Measurements from ENCODE around the gene PAWR. TPM values are rescaled to one million over a fixed set of nuclear protein-coding genes. Genes with fewer than 3 reads are reported as not detected.

The PAWR gene
- total and polyA plus RNA-seq, 9 of the 15 experiments (the other 6 are each of a cell fraction or from before 2014, with no cell fraction given) = 0.82 TPM; not detected in 8

DNA sequence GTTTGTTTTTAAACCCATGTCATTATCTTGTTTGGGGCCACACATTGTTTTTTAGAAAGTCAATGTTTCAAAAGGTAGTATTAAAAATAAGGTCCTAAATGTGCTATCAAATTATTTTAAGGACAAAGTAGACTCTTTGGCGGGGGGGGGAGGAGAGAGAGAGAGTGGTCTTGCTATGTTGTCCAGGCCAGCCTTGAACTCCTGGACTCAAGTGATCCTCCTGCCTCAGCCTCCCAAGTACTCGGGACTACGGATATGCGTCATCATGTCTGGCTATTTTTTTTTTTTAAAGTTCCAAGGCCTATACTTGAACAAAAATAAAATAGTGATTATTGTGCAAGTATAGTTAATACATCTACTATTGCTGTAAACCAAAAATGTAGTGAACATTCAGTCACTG, 26.2 kb downstream of the PAWR start (continued):
- TF ChIP-seq, protein P1, sequence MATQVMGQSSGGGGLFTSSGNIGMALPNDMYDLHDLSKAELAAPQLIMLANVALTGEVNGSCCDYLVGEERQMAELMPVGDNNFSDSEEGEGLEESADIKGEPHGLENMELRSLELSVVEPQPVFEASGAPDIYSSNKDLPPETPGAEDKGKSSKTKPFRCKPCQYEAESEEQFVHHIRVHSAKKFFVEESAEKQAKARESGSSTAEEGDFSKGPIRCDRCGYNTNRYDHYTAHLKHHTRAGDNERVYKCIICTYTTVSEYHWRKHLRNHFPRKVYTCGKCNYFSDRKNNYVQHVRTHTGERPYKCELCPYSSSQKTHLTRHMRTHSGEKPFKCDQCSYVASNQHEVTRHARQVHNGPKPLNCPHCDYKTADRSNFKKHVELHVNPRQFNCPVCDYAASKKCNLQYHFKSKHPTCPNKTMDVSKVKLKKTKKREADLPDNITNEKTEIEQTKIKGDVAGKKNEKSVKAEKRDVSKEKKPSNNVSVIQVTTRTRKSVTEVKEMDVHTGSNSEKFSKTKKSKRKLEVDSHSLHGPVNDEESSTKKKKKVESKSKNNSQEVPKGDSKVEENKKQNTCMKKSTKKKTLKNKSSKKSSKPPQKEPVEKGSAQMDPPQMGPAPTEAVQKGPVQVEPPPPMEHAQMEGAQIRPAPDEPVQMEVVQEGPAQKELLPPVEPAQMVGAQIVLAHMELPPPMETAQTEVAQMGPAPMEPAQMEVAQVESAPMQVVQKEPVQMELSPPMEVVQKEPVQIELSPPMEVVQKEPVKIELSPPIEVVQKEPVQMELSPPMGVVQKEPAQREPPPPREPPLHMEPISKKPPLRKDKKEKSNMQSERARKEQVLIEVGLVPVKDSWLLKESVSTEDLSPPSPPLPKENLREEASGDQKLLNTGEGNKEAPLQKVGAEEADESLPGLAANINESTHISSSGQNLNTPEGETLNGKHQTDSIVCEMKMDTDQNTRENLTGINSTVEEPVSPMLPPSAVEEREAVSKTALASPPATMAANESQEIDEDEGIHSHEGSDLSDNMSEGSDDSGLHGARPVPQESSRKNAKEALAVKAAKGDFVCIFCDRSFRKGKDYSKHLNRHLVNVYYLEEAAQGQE (IDR thresholded peaks at IDR 0.05; ENCODE audit: borderline replicate concordance) = no peak
- TF ChIP-seq, protein P1 (CRISPR knock-in tag; IDR thresholded peaks at IDR 0.05; ENCODE audit: low read depth) = no peak
- no peak for TF ChIP-seq MEF2D (tag; conservative IDR thresholded peaks at IDR 0.05; ENCODE audit: low read depth)
- TF ChIP-seq RUNX1 (IDR thresholded peaks at IDR 0.05; ENCODE audit: low read depth) = no peak
- TF ChIP-seq, protein P2, sequence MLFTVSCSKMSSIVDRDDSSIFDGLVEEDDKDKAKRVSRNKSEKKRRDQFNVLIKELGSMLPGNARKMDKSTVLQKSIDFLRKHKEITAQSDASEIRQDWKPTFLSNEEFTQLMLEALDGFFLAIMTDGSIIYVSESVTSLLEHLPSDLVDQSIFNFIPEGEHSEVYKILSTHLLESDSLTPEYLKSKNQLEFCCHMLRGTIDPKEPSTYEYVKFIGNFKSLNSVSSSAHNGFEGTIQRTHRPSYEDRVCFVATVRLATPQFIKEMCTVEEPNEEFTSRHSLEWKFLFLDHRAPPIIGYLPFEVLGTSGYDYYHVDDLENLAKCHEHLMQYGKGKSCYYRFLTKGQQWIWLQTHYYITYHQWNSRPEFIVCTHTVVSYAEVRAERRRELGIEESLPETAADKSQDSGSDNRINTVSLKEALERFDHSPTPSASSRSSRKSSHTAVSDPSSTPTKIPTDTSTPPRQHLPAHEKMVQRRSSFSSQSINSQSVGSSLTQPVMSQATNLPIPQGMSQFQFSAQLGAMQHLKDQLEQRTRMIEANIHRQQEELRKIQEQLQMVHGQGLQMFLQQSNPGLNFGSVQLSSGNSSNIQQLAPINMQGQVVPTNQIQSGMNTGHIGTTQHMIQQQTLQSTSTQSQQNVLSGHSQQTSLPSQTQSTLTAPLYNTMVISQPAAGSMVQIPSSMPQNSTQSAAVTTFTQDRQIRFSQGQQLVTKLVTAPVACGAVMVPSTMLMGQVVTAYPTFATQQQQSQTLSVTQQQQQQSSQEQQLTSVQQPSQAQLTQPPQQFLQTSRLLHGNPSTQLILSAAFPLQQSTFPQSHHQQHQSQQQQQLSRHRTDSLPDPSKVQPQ (CRISPR knock-in tag; IDR thresholded peaks at IDR 0.05; ENCODE audit: borderline replicate concordance) = no peak

All from K562 (cell line).